ENCODE data around the gene HYDIN. TPM values are rescaled to one million over a fixed set of nuclear protein-coding genes. Genes with fewer than 3 reads are reported as not detected.

The HYDIN gene
- total and polyA plus RNA-seq, 11 donors, result 0.26 to 5.4 (median 1.5) TPM

DNA sequence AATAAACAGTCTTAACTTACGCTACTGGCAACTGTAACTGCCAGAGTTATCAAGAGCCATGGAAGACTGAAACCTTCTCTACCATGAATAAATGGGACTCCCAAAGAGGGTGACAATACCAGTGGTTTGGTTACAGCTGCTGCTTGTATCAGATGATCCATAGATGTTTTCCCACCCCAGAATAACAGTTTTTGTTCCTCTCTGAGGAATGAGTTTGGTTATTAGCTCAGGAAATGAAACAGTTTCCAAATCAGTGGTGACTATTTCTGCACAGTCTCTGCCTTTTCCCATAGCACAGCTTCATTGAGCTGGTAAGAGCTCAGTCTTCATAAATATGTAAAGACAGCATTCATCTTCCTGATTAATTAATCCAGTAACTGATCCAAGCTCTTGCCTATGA, 14.0 kb upstream of the HYDIN start:
- Histone ChIP-seq H3K27ac (no peak overlapping the region), H3K27me3 (no peaks in the 10 kb centered on the region), H3K9me3 (no peaks in the 10 kb centered on the region), H3K36me3 (no peaks in the 10 kb centered on the region), H3K4me1 (no peaks in the 10 kb centered on the region), H3K4me3 (no peak overlapping the region)
- DNase-seq (no peak), ATAC-seq (no peak)
- intact Hi-C loops (cut with DNase I), result no loop called here
- 88 to 100% (median 90%) methylated on average over 1 of the region's 1 CpG for WGBS, 4 donors
- no peak for TF ChIP-seq CTCF (IDR thresholded peaks at IDR 0.05)
- no peak for TF ChIP-seq POLR2A (IDR thresholded peaks at IDR 0.05)

DNA sequence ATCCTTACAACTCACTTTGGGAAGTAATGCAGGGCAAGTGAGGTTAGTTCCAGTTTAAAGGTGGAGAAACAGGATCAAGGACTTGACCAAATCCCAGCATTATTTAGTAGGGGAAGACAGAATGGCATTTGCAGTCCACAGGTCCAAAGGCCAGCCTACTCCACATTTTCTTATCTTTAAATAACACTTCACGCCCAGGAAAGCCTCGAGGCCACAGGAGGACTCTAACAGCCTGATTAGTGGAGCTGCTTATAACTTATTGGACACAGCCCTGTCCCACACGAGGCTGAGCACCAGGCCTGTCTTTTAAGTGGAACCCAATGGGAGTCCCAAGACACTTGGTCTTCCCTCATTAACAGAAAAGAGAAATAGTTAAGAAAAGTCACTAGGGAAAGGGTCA, 12.1 kb upstream of the HYDIN start:
- no peaks in the 10 kb centered on the region for H3K9me3 ChIP-seq
- H3K27ac ChIP-seq, result no peak overlapping the region
- ATAC-seq (no peak), DNase-seq (no peak)
- H3K27me3 ChIP-seq, result no peaks in the 10 kb centered on the region
- 18 to 23% (median 22%) methylated on average over 3 of the region's 3 CpGs for WGBS, 4 donors
- TF ChIP-seq CTCF (IDR thresholded peaks at IDR 0.05) (no peak), POLR2A (IDR thresholded peaks at IDR 0.05) (no peak)
- no peak overlapping the region for H3K4me3 ChIP-seq
- no peaks in the 10 kb centered on the region for H3K36me3 ChIP-seq
- H3K4me1 ChIP-seq, result no peaks in the 10 kb centered on the region
- intact Hi-C loops (cut with DNase I), result no loop called here

DNA sequence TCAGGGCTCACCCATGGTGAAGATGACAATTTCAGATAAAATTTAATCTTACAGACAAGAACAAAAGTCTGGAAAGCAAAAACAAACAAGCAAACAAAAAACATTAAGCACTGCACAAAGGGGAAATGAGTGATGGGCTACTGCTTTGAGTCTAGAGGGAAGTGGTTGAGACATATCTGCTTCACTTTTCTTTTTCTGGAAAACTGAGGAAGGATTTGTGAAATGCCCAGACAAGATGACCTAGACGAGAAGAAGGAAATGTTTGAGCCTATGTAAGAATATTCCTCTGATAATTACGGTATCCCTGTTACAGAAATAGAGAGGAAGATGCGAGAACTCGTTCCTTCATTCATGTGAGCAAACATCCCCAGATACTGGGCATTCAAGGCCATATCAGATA, 11.5 kb upstream of the HYDIN start:
- no peaks in the 10 kb centered on the region for H3K36me3 ChIP-seq
- no peaks in the 10 kb centered on the region for H3K9me3 ChIP-seq
- no peak for DNase-seq
- no peak for TF ChIP-seq CTCF (IDR thresholded peaks at IDR 0.05)
- TF ChIP-seq POLR2A (IDR thresholded peaks at IDR 0.05), result no peak
- H3K27ac ChIP-seq, result no peak overlapping the region
- intact Hi-C loops (cut with DNase I), result no loop called here
- H3K4me3 ChIP-seq, result no peak overlapping the region
- WGBS, 4 donors, result 68 to 76% (median 71%) methylated on average over 4 of the region's 4 CpGs
- no peak for ATAC-seq
- no peaks in the 10 kb centered on the region for H3K4me1 ChIP-seq
- no peaks in the 10 kb centered on the region for H3K27me3 ChIP-seq

DNA sequence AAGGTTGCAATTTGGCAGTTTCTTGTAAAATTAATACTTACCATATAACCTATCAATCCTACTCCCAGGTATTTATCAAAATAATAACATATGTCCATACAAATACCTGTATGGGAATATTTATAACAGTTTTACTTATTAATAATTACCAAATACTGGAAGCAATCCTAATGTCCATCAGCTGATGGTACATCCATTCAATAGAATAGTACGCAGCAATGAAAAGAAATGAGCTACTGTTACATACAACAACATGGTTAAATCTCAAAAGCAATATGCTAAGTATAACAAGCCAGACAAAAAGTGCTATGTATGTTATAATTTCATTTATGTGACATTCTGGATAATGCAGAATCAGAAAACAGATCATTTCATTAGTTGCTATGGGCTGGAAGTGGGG, 1.2 kb downstream of the HYDIN start:
- Histone ChIP-seq H3K4me1 (no peaks in the 10 kb centered on the region), H3K27ac (no peak overlapping the region), H3K27me3 (peaks cover 0 to 25% (median 6%) of the 10 kb centered on the region in 9 donors), H3K36me3 (no peaks in the 10 kb centered on the region), H3K4me3 (no peak overlapping the region), H3K9me3 (peaks cover 0 to 38% (median 20%) of the 10 kb centered on the region in 12 donors)
- intact Hi-C loops (cut with DNase I), result no loop called here
- ATAC-seq (no peak), DNase-seq (no peak)
- no peak for TF ChIP-seq CTCF (IDR thresholded peaks at IDR 0.05)
- no peak for TF ChIP-seq POLR2A (IDR thresholded peaks at IDR 0.05)
- WGBS, 4 donors, result 91 to 95% (median 94%) methylated on average over 1 of the region's 1 CpG

Measured in heart left ventricle (tissue), 16 donors.